Measurements from ENCODE around the gene CBL. TPM values are rescaled to one million over a fixed set of nuclear protein-coding genes. Genes with fewer than 3 reads are reported as not detected.

CBL gene
- total RNA-seq, 2 donors from 2014 or later: 45.4 to 52.7 TPM

GRCh38 chr11:119300198-119300964, 94.2 kb downstream of the CBL start:
- Mint-ChIP-seq H3K27ac (no peak overlapping the region), H3K4me1 (ENCODE audit: low read depth) (peaks cover 8% of the 10 kb centered on the region), H3K9me3 (no peaks in the 10 kb centered on the region), H3K36me3 (ENCODE audit: insufficient read depth in 2 of 2) (peaks cover 5 to 30% of the 10 kb centered on the region in 2 donors), H3K4me3 (no peak overlapping the region), H3K27me3 (ENCODE audit: low read depth) (no peaks in the 10 kb centered on the region)
- no peak for DNase-seq
- no peak for ATAC-seq (replicated peaks in 1 of 2)

- H3K4me1 Mint-ChIP-seq (ENCODE audit: low read depth): peaks cover 26% of the 10 kb centered on the region
- peaks cover 4 to 22% of the 10 kb centered on the region in 2 donors for H3K36me3 Mint-ChIP-seq (ENCODE audit: insufficient read depth in 2 of 2)
- no peak overlapping the region for H3K4me3 Mint-ChIP-seq
- H3K9me3 Mint-ChIP-seq: no peaks in the 10 kb centered on the region
- ATAC-seq (replicated peaks in 1 of 2) (no peak), DNase-seq (no peak)
- H3K27ac Mint-ChIP-seq: no peak overlapping the region
- no peaks in the 10 kb centered on the region for H3K27me3 Mint-ChIP-seq (ENCODE audit: low read depth)
Measured at GRCh38 chr11:119303227-119303718, 97.1 kb downstream of the CBL start.

GRCh38 chr11:119305556-119306372, 99.6 kb downstream of the CBL start:
- DNase-seq: no peak
- Mint-ChIP-seq H3K27me3 (ENCODE audit: low read depth) (no peaks in the 10 kb centered on the region), H3K9me3 (no peaks in the 10 kb centered on the region), H3K4me1 (ENCODE audit: low read depth) (peaks cover 26% of the 10 kb centered on the region), H3K27ac (peak overlapping the region; percentile 90), H3K4me3 (peak overlapping the region; percentile 60), H3K36me3 (ENCODE audit: insufficient read depth in 2 of 2) (peaks cover 4 to 19% of the 10 kb centered on the region in 2 donors)
- ATAC-seq (replicated peaks in 1 of 2): peak in 1 of 2 donors; percentile 7

- H3K27me3 Mint-ChIP-seq (ENCODE audit: low read depth): no peaks in the 10 kb centered on the region
Measured at GRCh38 chr11:119306373-119306890, 100.3 kb downstream of the CBL start.

GRCh38 chr11:119307219-119307618, 101.1 kb downstream of the CBL start:
- ATAC-seq (replicated peaks in 1 of 2) (no peak), DNase-seq (no peak)
- no peak overlapping the region for H3K4me3 Mint-ChIP-seq
- no peaks in the 10 kb centered on the region for H3K27me3 Mint-ChIP-seq (ENCODE audit: low read depth)
- H3K4me1 Mint-ChIP-seq (ENCODE audit: low read depth): peaks cover 26% of the 10 kb centered on the region
- H3K9me3 Mint-ChIP-seq: no peaks in the 10 kb centered on the region
- peaks cover 2 to 17% of the 10 kb centered on the region in 2 donors for H3K36me3 Mint-ChIP-seq (ENCODE audit: insufficient read depth in 2 of 2)
- H3K27ac Mint-ChIP-seq: no peak overlapping the region

More at GRCh38 chr11:119306373-119306890, 100.3 kb downstream of the CBL start:
- ATAC-seq (replicated peaks in 1 of 2) (peak; percentile 91 to 94), DNase-seq (peak; percentile 40 to 46)
- Mint-ChIP-seq H3K4me3 (peak overlapping the region; percentile 48 to 60), H3K9me3 (no peaks in the 10 kb centered on the region), H3K36me3 (ENCODE audit: insufficient read depth in 2 of 2) (peaks cover 2 to 18% of the 10 kb centered on the region in 2 donors), H3K27ac (peak overlapping the region; percentile 59), H3K4me1 (ENCODE audit: low read depth) (peaks cover 26% of the 10 kb centered on the region)

GRCh38 chr11:119307974-119308373, 101.8 kb downstream of the CBL start:
- peaks cover 2 to 12% of the 10 kb centered on the region in 2 donors for H3K36me3 Mint-ChIP-seq (ENCODE audit: insufficient read depth in 2 of 2)
- H3K4me1 Mint-ChIP-seq (ENCODE audit: low read depth): peaks cover 26% of the 10 kb centered on the region
- H3K27me3 Mint-ChIP-seq (ENCODE audit: low read depth): no peaks in the 10 kb centered on the region
- H3K27ac Mint-ChIP-seq: no peak overlapping the region
- ATAC-seq (replicated peaks in 1 of 2) (no peak), DNase-seq (no peak)
- no peaks in the 10 kb centered on the region for H3K9me3 Mint-ChIP-seq
- no peak overlapping the region for H3K4me3 Mint-ChIP-seq

- Mint-ChIP-seq H3K27ac (no peak overlapping the region), H3K36me3 (ENCODE audit: insufficient read depth in 2 of 2) (peaks cover 2 to 4% of the 10 kb centered on the region in 2 donors)
- no peak for DNase-seq
Measured at GRCh38 chr11:119309411-119309810, 103.3 kb downstream of the CBL start.

GRCh38 chr11:119309953-119310681, 104.0 kb downstream of the CBL start:
- Mint-ChIP-seq H3K4me1 (ENCODE audit: low read depth) (peaks cover 21% of the 10 kb centered on the region), H3K36me3 (ENCODE audit: insufficient read depth in 2 of 2) (peaks cover 1 to 3% of the 10 kb centered on the region in 2 donors), H3K4me3 (no peak overlapping the region), H3K27me3 (ENCODE audit: low read depth) (no peaks in the 10 kb centered on the region), H3K27ac (no peak overlapping the region), H3K9me3 (no peaks in the 10 kb centered on the region)
- ATAC-seq (replicated peaks in 1 of 2) (no peak), DNase-seq (no peak)

More at GRCh38 chr11:119309411-119309810, 103.3 kb downstream of the CBL start:
- no peak overlapping the region for H3K4me3 Mint-ChIP-seq
- H3K4me1 Mint-ChIP-seq (ENCODE audit: low read depth): peaks cover 26% of the 10 kb centered on the region
- ATAC-seq (replicated peaks in 1 of 2): no peak
- H3K27me3 Mint-ChIP-seq (ENCODE audit: low read depth): no peaks in the 10 kb centered on the region
- H3K9me3 Mint-ChIP-seq: no peaks in the 10 kb centered on the region

GRCh38 chr11:119310682-119311052, 104.5 kb downstream of the CBL start:
- ATAC-seq (replicated peaks in 1 of 2) (no peak), DNase-seq (no peak)
- no peaks in the 10 kb centered on the region for H3K27me3 Mint-ChIP-seq (ENCODE audit: low read depth)

GRCh38 chr11:119314726-119315125, 108.6 kb downstream of the CBL start:
- Mint-ChIP-seq H3K36me3 (ENCODE audit: insufficient read depth in 2 of 2) (peaks cover 0 to 2% of the 10 kb centered on the region in 2 donors), H3K4me3 (peak overlapping the region; percentile 79 to 84), H3K4me1 (ENCODE audit: low read depth) (peaks cover 9% of the 10 kb centered on the region), H3K27me3 (ENCODE audit: low read depth) (peaks cover 8% of the 10 kb centered on the region), H3K9me3 (no peaks in the 10 kb centered on the region), H3K27ac (no peak overlapping the region)
- ATAC-seq (replicated peaks in 1 of 2): no peak
- no peak for DNase-seq

More at GRCh38 chr11:119310682-119311052, 104.5 kb downstream of the CBL start:
- no peak overlapping the region for H3K27ac Mint-ChIP-seq
- H3K9me3 Mint-ChIP-seq: no peaks in the 10 kb centered on the region
- peaks cover 16% of the 10 kb centered on the region for H3K4me1 Mint-ChIP-seq (ENCODE audit: low read depth)
- H3K36me3 Mint-ChIP-seq (ENCODE audit: insufficient read depth in 2 of 2): peaks cover 0 to 2% of the 10 kb centered on the region in 2 donors
- no peak overlapping the region for H3K4me3 Mint-ChIP-seq

- H3K27me3 Mint-ChIP-seq (ENCODE audit: low read depth): peaks cover 8% of the 10 kb centered on the region
- no peaks in the 10 kb centered on the region for H3K9me3 Mint-ChIP-seq
- peaks cover 13% of the 10 kb centered on the region for H3K4me1 Mint-ChIP-seq (ENCODE audit: low read depth)
- H3K4me3 Mint-ChIP-seq: peak overlapping the region; percentile 79 to 84
- peaks cover 0 to 2% of the 10 kb centered on the region in 2 donors for H3K36me3 Mint-ChIP-seq (ENCODE audit: insufficient read depth in 2 of 2)
- peak; percentile 65 to 66 for ATAC-seq (replicated peaks in 1 of 2)
- peak; percentile 58 to 62 for DNase-seq
- H3K27ac Mint-ChIP-seq: no peak overlapping the region
Measured at GRCh38 chr11:119315131-119316015, 109.2 kb downstream of the CBL start.
